Uterus (tissue), 4 donors: ENCODE results near the gene PER2. TPM values are rescaled to one million over a fixed set of nuclear protein-coding genes. Genes with fewer than 3 reads are reported as not detected.

ENCODE experiments used
- DNase-seq, 2 donors: peaks; one replicate each; pipeline ENCODE4 v3.0.0-alpha.2; 2019 to 2020
- H3K27ac ChIP-seq, 2 donors: fragments of 200-600 bp; sonication (generic); 1 replicate in 1 of 2; 2 replicates in 1 of 2; pipeline ENCODE4 v1.5.1; 2016 to 2018
- H3K27me3 ChIP-seq, 2 donors: fragments of 200-600 bp; sonication (generic); one replicate each; pipeline ENCODE4 v1.5.1; 2018 to 2019; ENCODE audit warnings: control low read depth in 1 of 2
- H3K36me3 ChIP-seq, 2 donors: fragments of 200-600 bp; sonication (generic); one replicate each; pipeline ENCODE4 v1.5.1; 2019; ENCODE audit warnings: control low read depth in 1 of 2
- H3K4me1 ChIP-seq, 2 donors: fragments of 200-600 bp; sonication (generic); one replicate each; pipeline ENCODE4 v1.5.1; 2018 to 2019; ENCODE audit warnings: control low read depth in 1 of 2
- H3K4me3 ChIP-seq, 2 donors: fragments of 200-600 bp; sonication (generic); 1 replicate in 1 of 2; 2 replicates in 1 of 2; pipeline ENCODE4 v1.5.1; 2018 to 2019; ENCODE audit warnings: mild to moderate bottlenecking in 1 of 2
- H3K9me3 ChIP-seq, 2 donors: fragments of 200-600 bp; sonication (generic); one replicate each; pipeline ENCODE4 v1.5.1; 2019; ENCODE audit warnings: control low read depth in 1 of 2
- POLR2A ChIP-seq, 2 donors: fragments of 450-650 bp; IDR thresholded peaks; one replicate each; pipeline ENCODE4 v1.6.1; 2016; ENCODE audit warnings: antibody characterized with exemption in 2 of 2, mild to moderate bottlenecking in 1 of 2, moderate library complexity in 1 of 2
- intact Hi-C: fragments of 100-400 bp; cut with DNase I; formaldehyde crosslinking; loops from one replicate; pipeline ENCODE4 v1.15.1; 2023; ENCODE audit warnings: low total_unique reads
- total RNA-seq, 4 donors: library from RNA; depleted of rRNA in 3 of 4; stranded (reverse); fragments of >200 nt in 3 of 4; gene quantifications; one replicate each; pipeline versions ENCODE4 v1.1.0 to v1.2.4, GENCODE V29; 2014 to 2023
- TF ChIP-seq, protein P1 (sequence below), 4 experiments: fragments of 200-600 bp in 2 of 4; fragments of 450-650 bp in 2 of 4; sonication (generic) in 2 of 4; IDR thresholded peaks; one replicate each; pipeline ENCODE4 v1.5.1; 2016 to 2019; ENCODE audit warnings: antibody characterized with exemption in 4 of 4, mild to moderate bottlenecking in 2 of 4, moderate library complexity in 1 of 4
- donor health status: DM: yes; HTN: yes; CAD: no.

PER2 gene
- total RNA-seq, 4 donors from 2014 or later, result 2.9 to 40.9 (median 19.9) TPM

- no peaks in the 10 kb centered on the region for H3K36me3 ChIP-seq
- intact Hi-C loops, result no loop called here
- peaks cover 11 to 29% of the 10 kb centered on the region in 2 donors for H3K4me1 ChIP-seq
- H3K4me3 ChIP-seq, result peak within 1 kb of the TSS; percentile 37 to 69
- DNase-seq, result peak; percentile 86
- TF ChIP-seq POLR2A (IDR thresholded peaks at IDR 0.05), result peak; percentile 87 to 94
- TF ChIP-seq, protein P1, sequence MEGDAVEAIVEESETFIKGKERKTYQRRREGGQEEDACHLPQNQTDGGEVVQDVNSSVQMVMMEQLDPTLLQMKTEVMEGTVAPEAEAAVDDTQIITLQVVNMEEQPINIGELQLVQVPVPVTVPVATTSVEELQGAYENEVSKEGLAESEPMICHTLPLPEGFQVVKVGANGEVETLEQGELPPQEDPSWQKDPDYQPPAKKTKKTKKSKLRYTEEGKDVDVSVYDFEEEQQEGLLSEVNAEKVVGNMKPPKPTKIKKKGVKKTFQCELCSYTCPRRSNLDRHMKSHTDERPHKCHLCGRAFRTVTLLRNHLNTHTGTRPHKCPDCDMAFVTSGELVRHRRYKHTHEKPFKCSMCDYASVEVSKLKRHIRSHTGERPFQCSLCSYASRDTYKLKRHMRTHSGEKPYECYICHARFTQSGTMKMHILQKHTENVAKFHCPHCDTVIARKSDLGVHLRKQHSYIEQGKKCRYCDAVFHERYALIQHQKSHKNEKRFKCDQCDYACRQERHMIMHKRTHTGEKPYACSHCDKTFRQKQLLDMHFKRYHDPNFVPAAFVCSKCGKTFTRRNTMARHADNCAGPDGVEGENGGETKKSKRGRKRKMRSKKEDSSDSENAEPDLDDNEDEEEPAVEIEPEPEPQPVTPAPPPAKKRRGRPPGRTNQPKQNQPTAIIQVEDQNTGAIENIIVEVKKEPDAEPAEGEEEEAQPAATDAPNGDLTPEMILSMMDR (IDR thresholded peaks at IDR 0.05), result peak in 1 of 4 experiments; percentile 47
- peak within 1 kb of the TSS in 1 of 2 donors; percentile 44 for H3K27ac ChIP-seq
- no peaks in the 10 kb centered on the region for H3K9me3 ChIP-seq
- H3K27me3 ChIP-seq, result no peaks in the 10 kb centered on the region
Measured at GRCh38 chr2:238239863-238240756, 48.3 kb downstream of the PER2 start, which contains the start of gene HES6. Gene HES6 (minus strand): TSS chr2:238240038. CDS start chr2:238239905, 133 bp downstream.

DNA sequence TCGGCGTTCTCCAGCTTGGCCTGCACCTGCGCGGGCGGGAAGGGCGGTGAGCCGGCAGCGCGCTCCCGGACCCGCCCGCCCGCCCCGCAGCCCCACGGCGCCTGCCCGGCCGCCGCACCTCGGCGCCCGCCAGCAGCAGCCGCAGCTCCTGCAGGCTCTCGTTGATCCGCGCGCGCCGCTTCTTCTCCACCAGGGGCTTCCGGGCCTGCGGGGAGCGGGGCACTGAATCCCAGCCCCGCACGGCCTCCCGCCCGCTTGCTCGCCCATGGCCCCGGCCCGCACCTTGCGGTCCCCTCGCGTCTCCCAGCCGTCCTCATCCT lies 48.9 kb downstream of the PER2 start:
- no peak for DNase-seq

DNA sequence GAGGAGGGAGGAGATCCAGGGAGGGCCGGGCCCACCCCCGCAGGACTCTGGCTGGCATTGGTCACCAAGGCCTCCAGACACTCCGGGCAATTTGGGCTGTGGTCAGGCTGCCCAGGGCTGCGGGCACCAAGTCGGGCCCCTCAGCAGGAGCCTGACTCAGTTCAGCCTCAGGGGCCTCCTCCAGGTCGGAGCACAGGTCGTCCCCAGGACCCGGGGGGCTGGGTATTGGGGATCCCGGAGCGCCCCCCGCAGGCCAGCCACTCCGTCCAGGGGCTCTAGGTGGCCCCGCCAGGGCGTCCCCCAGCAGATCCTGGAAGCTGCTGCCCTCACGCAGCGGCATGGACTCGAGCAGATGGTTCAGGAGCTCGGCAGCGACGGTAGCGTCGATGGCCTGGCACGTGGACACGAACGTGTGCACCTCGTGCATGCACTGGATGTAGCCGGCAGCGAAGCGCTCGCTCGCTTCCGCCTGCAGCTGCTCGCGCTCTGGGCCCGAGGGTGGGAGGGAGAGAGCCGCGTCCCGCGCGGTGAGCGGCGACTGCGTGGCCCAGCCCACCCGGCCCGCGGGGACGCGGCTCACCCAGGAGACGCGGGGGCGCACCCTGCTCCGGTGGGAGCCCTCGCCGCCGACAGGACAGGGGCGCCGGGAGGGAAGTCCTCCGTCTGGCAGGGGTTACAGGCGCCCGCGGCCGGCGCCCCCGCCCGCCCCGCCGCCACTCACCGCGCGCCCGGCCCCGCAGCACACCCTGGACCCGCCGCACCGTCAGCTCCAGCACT lies 49.5 kb downstream of the PER2 start:
- intact Hi-C loops, result no loop called here
- no peak overlapping the region for H3K27ac ChIP-seq

More for the DNA sequence above, 48.9 kb downstream of the PER2 start:
- intact Hi-C loops, result no loop called here
- H3K9me3 ChIP-seq, result no peaks in the 10 kb centered on the region
- peaks cover 11 to 29% of the 10 kb centered on the region in 2 donors for H3K4me1 ChIP-seq
- TF ChIP-seq POLR2A (IDR thresholded peaks at IDR 0.05), result no peak
- peak overlapping the region; percentile 37 to 69 for H3K4me3 ChIP-seq
- no peaks in the 10 kb centered on the region for H3K27me3 ChIP-seq
- H3K27ac ChIP-seq, result peak overlapping the region in 1 of 2 donors; percentile 44
- no peaks in the 10 kb centered on the region for H3K36me3 ChIP-seq

DNA sequence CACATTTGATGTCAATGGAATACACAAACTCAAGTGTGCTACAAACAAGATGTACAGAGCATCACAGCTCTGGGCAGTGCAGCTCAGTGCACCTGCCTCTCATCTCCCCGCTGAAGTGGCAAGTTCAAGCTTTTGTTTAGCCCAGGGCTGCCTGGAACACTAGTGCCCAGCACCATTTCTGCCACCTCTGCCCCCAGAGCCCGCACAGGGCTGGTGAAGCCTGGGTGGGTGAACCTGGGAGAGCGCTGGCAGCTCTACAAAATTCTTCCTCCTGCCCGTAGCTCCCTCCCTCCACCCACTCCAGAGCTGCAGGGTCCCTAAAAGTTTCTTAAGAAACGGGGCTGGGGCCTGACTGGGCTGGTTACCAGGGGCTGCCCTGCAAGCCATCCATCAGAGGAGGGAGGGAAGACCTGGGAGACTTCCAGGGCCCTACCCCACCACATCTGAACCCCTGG lies 50.1 kb downstream of the PER2 start:
- DNase-seq, result no peak
- H3K4me1 ChIP-seq, result peaks cover 10 to 29% of the 10 kb centered on the region in 2 donors

More for the DNA sequence above, 49.5 kb downstream of the PER2 start:
- Histone ChIP-seq H3K27me3 (no peaks in the 10 kb centered on the region), H3K36me3 (no peaks in the 10 kb centered on the region), H3K4me1 (peaks cover 11 to 29% of the 10 kb centered on the region in 2 donors), H3K9me3 (no peaks in the 10 kb centered on the region), H3K4me3 (peak overlapping the region; percentile 37 to 69)
- DNase-seq, result no peak
- TF ChIP-seq POLR2A (IDR thresholded peaks at IDR 0.05), result no peak
- TF ChIP-seq, protein P1 (IDR thresholded peaks at IDR 0.05), result no peak

More for the DNA sequence above, 50.1 kb downstream of the PER2 start:
- Histone ChIP-seq H3K4me3 (no peak overlapping the region), H3K36me3 (no peaks in the 10 kb centered on the region), H3K27me3 (no peaks in the 10 kb centered on the region), H3K9me3 (no peaks in the 10 kb centered on the region), H3K27ac (no peak overlapping the region)
- intact Hi-C loops, result no loop called here
- no peak for TF ChIP-seq POLR2A (IDR thresholded peaks at IDR 0.05)
- TF ChIP-seq, protein P1 (IDR thresholded peaks at IDR 0.05), result no peak
